ENCODE results near the gene SCTR. TPM values are rescaled to one million over a fixed set of nuclear protein-coding genes. Genes with fewer than 3 reads are reported as not detected.

Gene SCTR
- total and polyA plus RNA-seq, 2 donors (not counting 1 experiment from before 2014, with no cell fraction given): not detected

DNA sequence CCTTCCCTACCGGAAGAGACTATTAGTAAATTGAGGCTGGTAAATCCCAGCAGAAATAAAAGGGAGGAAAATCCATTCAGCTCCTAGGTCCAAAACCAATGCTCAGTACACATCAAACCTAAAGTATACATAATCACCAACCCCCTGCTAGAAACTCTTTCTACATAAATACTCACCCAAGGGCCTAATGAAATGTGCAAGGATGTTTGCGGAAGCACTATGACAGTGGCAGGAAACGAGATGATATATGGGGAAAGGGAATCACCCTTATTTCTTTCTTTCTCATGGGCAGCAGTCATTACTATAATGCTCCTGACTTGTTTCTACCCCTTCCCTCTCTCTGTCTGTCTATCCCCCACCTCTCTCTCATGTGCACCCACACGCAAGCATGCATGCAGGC, 1.3 kb upstream of the SCTR start:
- intact Hi-C loops (cut with micrococcal nuclease): no loop called here
- WGBS (ENCODE audit: insufficient coverage): 60% methylated on average over 1 of the region's 4 CpGs
- Mint-ChIP-seq H3K27me3 (peaks cover 60% of the 10 kb centered on the region), H3K9me3 (ENCODE audit: insufficient read depth) (no peaks in the 10 kb centered on the region), H3K4me3 (no peak overlapping the region), H3K4me1 (no peaks in the 10 kb centered on the region), H3K27ac (no peak overlapping the region)
- CTCF ChIA-PET: no interaction called here
- H4K20me1 ChIP-seq (ENCODE audit: control insufficient read depth, insufficient read depth, low read length, poor library complexity, severe bottlenecking): no peaks in the 10 kb centered on the region
- no peaks in the 10 kb centered on the region for H3K79me2 ChIP-seq (ENCODE audit: control insufficient read depth, insufficient read depth, low read length)
- H3K9me3 ChIP-seq (ENCODE audit: control extremely low read depth in 1 of 3, control insufficient read depth in 2 of 3, insufficient read depth in 1 of 3, low read length in 2 of 3): peaks cover 0 to 7% (median 0%) of the 10 kb centered on the region in 3 donors
- ATAC-seq (ENCODE audit: low read depth) (no peak), DNase-seq (no peak)
- TF ChIP-seq, protein P1, sequence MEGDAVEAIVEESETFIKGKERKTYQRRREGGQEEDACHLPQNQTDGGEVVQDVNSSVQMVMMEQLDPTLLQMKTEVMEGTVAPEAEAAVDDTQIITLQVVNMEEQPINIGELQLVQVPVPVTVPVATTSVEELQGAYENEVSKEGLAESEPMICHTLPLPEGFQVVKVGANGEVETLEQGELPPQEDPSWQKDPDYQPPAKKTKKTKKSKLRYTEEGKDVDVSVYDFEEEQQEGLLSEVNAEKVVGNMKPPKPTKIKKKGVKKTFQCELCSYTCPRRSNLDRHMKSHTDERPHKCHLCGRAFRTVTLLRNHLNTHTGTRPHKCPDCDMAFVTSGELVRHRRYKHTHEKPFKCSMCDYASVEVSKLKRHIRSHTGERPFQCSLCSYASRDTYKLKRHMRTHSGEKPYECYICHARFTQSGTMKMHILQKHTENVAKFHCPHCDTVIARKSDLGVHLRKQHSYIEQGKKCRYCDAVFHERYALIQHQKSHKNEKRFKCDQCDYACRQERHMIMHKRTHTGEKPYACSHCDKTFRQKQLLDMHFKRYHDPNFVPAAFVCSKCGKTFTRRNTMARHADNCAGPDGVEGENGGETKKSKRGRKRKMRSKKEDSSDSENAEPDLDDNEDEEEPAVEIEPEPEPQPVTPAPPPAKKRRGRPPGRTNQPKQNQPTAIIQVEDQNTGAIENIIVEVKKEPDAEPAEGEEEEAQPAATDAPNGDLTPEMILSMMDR (IDR thresholded peaks at IDR 0.05): no peak
- TF ChIP-seq EZH2 (IDR thresholded peaks at IDR 0.05; ENCODE audit: borderline replicate concordance, insufficient read depth, low read depth, low read length, poor library complexity, severe bottlenecking): no peak
- no peak overlapping the region for H2AFZ ChIP-seq (ENCODE audit: insufficient read depth, low read depth, low read length, poor library complexity, severe bottlenecking)
- no peak overlapping the region for H3K4me3 ChIP-seq (ENCODE audit: control extremely low read depth in 1 of 5, extremely low read depth in 1 of 5, insufficient read depth in 1 of 5, low read depth in 2 of 5, low read length in 4 of 5)
- no peak overlapping the region for H3K27ac ChIP-seq (ENCODE audit: low read length in 2 of 2)
- H3K27me3 ChIP-seq (replicated peaks in 1 of 4; ENCODE audit: control extremely low read depth in 1 of 4, control insufficient read depth in 3 of 4, insufficient read depth in 4 of 4, low read length in 3 of 4): peaks cover 0 to 29% (median 13%) of the 10 kb centered on the region in 4 experiments
- no peaks in the 10 kb centered on the region for H3K36me3 ChIP-seq (replicated peaks in 1 of 2; ENCODE audit: control extremely low read depth in 1 of 2, control insufficient read depth in 1 of 2, extremely low read depth in 1 of 2, insufficient read depth in 2 of 2, low read length in 1 of 2)
- H3K4me1 ChIP-seq (ENCODE audit: control insufficient read depth in 2 of 2, insufficient read depth in 2 of 2, low read length in 2 of 2): no peaks in the 10 kb centered on the region
- POLR2A ChIA-PET: no interaction called here
- no peak overlapping the region for H3K9ac ChIP-seq (ENCODE audit: low read length)
- H3K4me2 ChIP-seq (replicated peaks; ENCODE audit: low read depth, low read length, poor library complexity, severe bottlenecking): no peak overlapping the region

GRCh38 chr2:119523383-119523951, 816 bp downstream of the SCTR start:
- 14% methylated on average over 15 of the region's 21 CpGs for WGBS (ENCODE audit: insufficient coverage)
- H3K4me3 ChIP-seq (ENCODE audit: control extremely low read depth in 1 of 5, extremely low read depth in 1 of 5, insufficient read depth in 1 of 5, low read depth in 2 of 5, low read length in 4 of 5): no peak overlapping the region
- no peak for TF ChIP-seq EZH2 (IDR thresholded peaks at IDR 0.05; ENCODE audit: borderline replicate concordance, insufficient read depth, low read depth, low read length, poor library complexity, severe bottlenecking)
- TF ChIP-seq, protein P1 (IDR thresholded peaks at IDR 0.05): no peak
- Mint-ChIP-seq H3K27ac (no peak overlapping the region), H3K4me3 (no peak overlapping the region), H3K9me3 (ENCODE audit: insufficient read depth) (no peaks in the 10 kb centered on the region), H3K4me1 (no peaks in the 10 kb centered on the region), H3K27me3 (peaks cover 54% of the 10 kb centered on the region)
- ATAC-seq (ENCODE audit: low read depth) (no peak), DNase-seq (no peak)
- intact Hi-C loops (cut with micrococcal nuclease): no loop called here
- no peaks in the 10 kb centered on the region for H3K4me1 ChIP-seq (ENCODE audit: control insufficient read depth in 2 of 2, insufficient read depth in 2 of 2, low read length in 2 of 2)
- ChIA-PET POLR2A (no interaction called here), CTCF (no interaction called here)
- peaks cover 0 to 9% (median 0%) of the 10 kb centered on the region in 3 donors for H3K9me3 ChIP-seq (ENCODE audit: control extremely low read depth in 1 of 3, control insufficient read depth in 2 of 3, insufficient read depth in 1 of 3, low read length in 2 of 3)
- no peaks in the 10 kb centered on the region for H3K79me2 ChIP-seq (ENCODE audit: control insufficient read depth, insufficient read depth, low read length)
- H3K36me3 ChIP-seq (replicated peaks in 1 of 2; ENCODE audit: control extremely low read depth in 1 of 2, control insufficient read depth in 1 of 2, extremely low read depth in 1 of 2, insufficient read depth in 2 of 2, low read length in 1 of 2): no peaks in the 10 kb centered on the region
- no peak overlapping the region for H3K9ac ChIP-seq (ENCODE audit: low read length)
- H4K20me1 ChIP-seq (ENCODE audit: control insufficient read depth, insufficient read depth, low read length, poor library complexity, severe bottlenecking): no peaks in the 10 kb centered on the region
- H3K27ac ChIP-seq (ENCODE audit: low read length in 2 of 2): no peak overlapping the region
- no peak overlapping the region for H2AFZ ChIP-seq (ENCODE audit: insufficient read depth, low read depth, low read length, poor library complexity, severe bottlenecking)
- H3K27me3 ChIP-seq (replicated peaks in 1 of 4; ENCODE audit: control extremely low read depth in 1 of 4, control insufficient read depth in 3 of 4, insufficient read depth in 4 of 4, low read length in 3 of 4): peaks cover 0 to 29% (median 13%) of the 10 kb centered on the region in 4 experiments
- H3K4me2 ChIP-seq (replicated peaks; ENCODE audit: low read depth, low read length, poor library complexity, severe bottlenecking): no peak overlapping the region
